GM23338 (cell line): ENCODE measurements around the gene ANKRD37.

ENCODE experiments used
- CREB1 ChIP-seq: fragments of 250-450 bp; sonication (Bioruptor Pico); IDR thresholded peaks from 2 replicates; pipeline ENCODE4 v1.5.0; 2020; ENCODE audit warnings: low read depth, mild to moderate bottlenecking, moderate library complexity
- CTCF ChIP-seq, 2 experiments: fragments of 200-600 bp in 1 of 2; sonication (generic) in 1 of 2; conservative IDR thresholded peaks; 2 replicates each; pipeline versions ENCODE4 v1.5.1 to v1.6.1; 2016 to 2017; ENCODE audit warnings: antibody characterized with exemption in 2 of 2, low read depth in 2 of 2, mild to moderate bottlenecking in 2 of 2, moderate library complexity in 1 of 2
- ETS1 ChIP-seq: IDR thresholded peaks from 2 replicates; pipeline ENCODE4 v1.6.1; 2016; ENCODE audit warnings: antibody characterized with exemption
- EZH2 ChIP-seq: fragments of 200-600 bp; sonication (generic); IDR thresholded peaks from one replicate; pipeline ENCODE4 v1.8.0; 2017; ENCODE audit warnings: antibody characterized with exemption, mild to moderate bottlenecking, low read depth; ENCODE audit not compliant: unreplicated experiment
- EZH2phosphoT487 ChIP-seq: fragments of 200-600 bp; sonication (generic); IDR thresholded peaks from one replicate; pipeline ENCODE4 v1.8.1; 2018; ENCODE audit warnings: antibody characterized with exemption; ENCODE audit not compliant: unreplicated experiment
- POLR2AphosphoS5 ChIP-seq: IDR thresholded peaks from 2 replicates; pipeline ENCODE4 v1.6.1; 2016; ENCODE audit warnings: antibody characterized with exemption, low read depth
- STAT1 ChIP-seq: IDR thresholded peaks from one replicate; pipeline ENCODE4 v1.6.1; 2016; ENCODE audit warnings: antibody characterized with exemption; ENCODE audit not compliant: unreplicated experiment
- ZNF331 ChIP-seq: fragments of 250-450 bp; sonication (Bioruptor Pico); IDR thresholded peaks from 2 replicates; pipeline ENCODE4 v1.5.0; 2020; ENCODE audit warnings: low read depth, mild to moderate bottlenecking, moderate library complexity
- TF ChIP-seq, protein P1 (sequence below): IDR thresholded peaks from one replicate; pipeline ENCODE4 v1.6.1; 2018; ENCODE audit warnings: antibody characterized with exemption; ENCODE audit not compliant: unreplicated experiment

- TF ChIP-seq CTCF (conservative IDR thresholded peaks at IDR 0.05; ENCODE audit: low read depth in 2 of 2) (no peak), POLR2AphosphoS5 (no peak), EZH2phosphoT487 (no peak), ETS1 (no peak), EZH2 (no peak), ZNF331 (CRISPR knock-in tag) (no peak), STAT1 (no peak), CREB1 (CRISPR knock-in tag) (no peak)
- TF ChIP-seq, protein P1, sequence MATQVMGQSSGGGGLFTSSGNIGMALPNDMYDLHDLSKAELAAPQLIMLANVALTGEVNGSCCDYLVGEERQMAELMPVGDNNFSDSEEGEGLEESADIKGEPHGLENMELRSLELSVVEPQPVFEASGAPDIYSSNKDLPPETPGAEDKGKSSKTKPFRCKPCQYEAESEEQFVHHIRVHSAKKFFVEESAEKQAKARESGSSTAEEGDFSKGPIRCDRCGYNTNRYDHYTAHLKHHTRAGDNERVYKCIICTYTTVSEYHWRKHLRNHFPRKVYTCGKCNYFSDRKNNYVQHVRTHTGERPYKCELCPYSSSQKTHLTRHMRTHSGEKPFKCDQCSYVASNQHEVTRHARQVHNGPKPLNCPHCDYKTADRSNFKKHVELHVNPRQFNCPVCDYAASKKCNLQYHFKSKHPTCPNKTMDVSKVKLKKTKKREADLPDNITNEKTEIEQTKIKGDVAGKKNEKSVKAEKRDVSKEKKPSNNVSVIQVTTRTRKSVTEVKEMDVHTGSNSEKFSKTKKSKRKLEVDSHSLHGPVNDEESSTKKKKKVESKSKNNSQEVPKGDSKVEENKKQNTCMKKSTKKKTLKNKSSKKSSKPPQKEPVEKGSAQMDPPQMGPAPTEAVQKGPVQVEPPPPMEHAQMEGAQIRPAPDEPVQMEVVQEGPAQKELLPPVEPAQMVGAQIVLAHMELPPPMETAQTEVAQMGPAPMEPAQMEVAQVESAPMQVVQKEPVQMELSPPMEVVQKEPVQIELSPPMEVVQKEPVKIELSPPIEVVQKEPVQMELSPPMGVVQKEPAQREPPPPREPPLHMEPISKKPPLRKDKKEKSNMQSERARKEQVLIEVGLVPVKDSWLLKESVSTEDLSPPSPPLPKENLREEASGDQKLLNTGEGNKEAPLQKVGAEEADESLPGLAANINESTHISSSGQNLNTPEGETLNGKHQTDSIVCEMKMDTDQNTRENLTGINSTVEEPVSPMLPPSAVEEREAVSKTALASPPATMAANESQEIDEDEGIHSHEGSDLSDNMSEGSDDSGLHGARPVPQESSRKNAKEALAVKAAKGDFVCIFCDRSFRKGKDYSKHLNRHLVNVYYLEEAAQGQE: no peak
Observed at GRCh38 chr4:185346975-185347601, 49.6 kb upstream of the ANKRD37 start.
